ENCODE data around the gene HOXC12. TPM values are rescaled to one million over a fixed set of nuclear protein-coding genes. Genes with fewer than 3 reads are reported as not detected.

HOXC12 gene
- total RNA-seq, 2 experiments from 2014 or later: not detected

GRCh38 chr12:53935383-53936341, 19.0 kb upstream of the HOXC12 start:
- Mint-ChIP-seq H3K27me3 (ENCODE audit: low read depth) (peaks cover 83% of the 10 kb centered on the region), H3K36me3 (ENCODE audit: low read depth) (no peaks in the 10 kb centered on the region), H3K9me3 (no peaks in the 10 kb centered on the region), H3K27ac (no peak overlapping the region), H3K4me1 (ENCODE audit: low read depth) (peaks cover 7% of the 10 kb centered on the region), H3K4me3 (peak overlapping the region; percentile 28)
- no peak for DNase-seq
- CTCF ChIA-PET: interaction anchor here (0.6 to 1.2 kb wide), 2 partner anchors 192 to 1683 kb away, joined by 3 read pairs; no protein-coding TSS in a partner anchor
- intact Hi-C loops (cut with micrococcal nuclease): no loop called here

- H3K9me3 Mint-ChIP-seq: no peaks in the 10 kb centered on the region
- CTCF ChIA-PET: no interaction called here
- peaks cover 83% of the 10 kb centered on the region for H3K27me3 Mint-ChIP-seq (ENCODE audit: low read depth)
- H3K4me1 Mint-ChIP-seq (ENCODE audit: low read depth): peaks cover 7% of the 10 kb centered on the region
- no peak overlapping the region for H3K4me3 Mint-ChIP-seq
- no peaks in the 10 kb centered on the region for H3K36me3 Mint-ChIP-seq (ENCODE audit: low read depth)
- no peak overlapping the region for H3K27ac Mint-ChIP-seq
- intact Hi-C loops (cut with micrococcal nuclease): no loop called here
- DNase-seq: no peak
Measured at GRCh38 chr12:53937099-53937498, 17.6 kb upstream of the HOXC12 start.

- peaks cover 81% of the 10 kb centered on the region for H3K27me3 Mint-ChIP-seq (ENCODE audit: low read depth)
- no peak overlapping the region for H3K4me3 Mint-ChIP-seq
- H3K36me3 Mint-ChIP-seq (ENCODE audit: low read depth): no peaks in the 10 kb centered on the region
- H3K9me3 Mint-ChIP-seq: no peaks in the 10 kb centered on the region
- DNase-seq: no peak
- CTCF ChIA-PET: interaction anchor here (1.2 kb wide), 1 partner anchor 12 kb away, joined by 3 read pairs; no protein-coding TSS in a partner anchor
- intact Hi-C loops (cut with micrococcal nuclease): no loop called here
- no peak overlapping the region for H3K27ac Mint-ChIP-seq
- H3K4me1 Mint-ChIP-seq (ENCODE audit: low read depth): peaks cover 7% of the 10 kb centered on the region
Measured at GRCh38 chr12:53937596-53938325, 16.9 kb upstream of the HOXC12 start.

GRCh38 chr12:53938326-53939140, 16.2 kb upstream of the HOXC12 start, which contains the start of gene HOXC13:
TSS of gene HOXC13 (plus strand) at chr12:53938831. CDS start at chr12:53938907, 76 bp downstream.
- Mint-ChIP-seq H3K9me3 (no peaks in the 10 kb centered on the region), H3K27me3 (ENCODE audit: low read depth) (peaks cover 81% of the 10 kb centered on the region), H3K4me3 (peak within 1 kb of the TSS; percentile 8), H3K36me3 (ENCODE audit: low read depth) (no peaks in the 10 kb centered on the region), H3K27ac (no peak within 1 kb of the TSS), H3K4me1 (ENCODE audit: low read depth) (peaks cover 7% of the 10 kb centered on the region)
- CTCF ChIA-PET: interaction anchor here (1.2 kb wide), 1 partner anchor 13 kb away, joined by 3 read pairs; no protein-coding TSS in a partner anchor
- peak; percentile 60 for DNase-seq
- intact Hi-C loops (cut with micrococcal nuclease): no loop called here

GRCh38 chr12:53939141-53940108, 15.3 kb upstream of the HOXC12 start:
- CTCF ChIA-PET: interaction anchor here (1.4 kb wide), 1 partner anchor 194 kb away, joined by 3 read pairs; no protein-coding TSS in a partner anchor
- no peak for DNase-seq
- H3K9me3 Mint-ChIP-seq: no peaks in the 10 kb centered on the region
- H3K4me1 Mint-ChIP-seq (ENCODE audit: low read depth): peaks cover 7% of the 10 kb centered on the region
- H3K27me3 Mint-ChIP-seq (ENCODE audit: low read depth): peaks cover 81% of the 10 kb centered on the region
- no peak overlapping the region for H3K4me3 Mint-ChIP-seq
- no peaks in the 10 kb centered on the region for H3K36me3 Mint-ChIP-seq (ENCODE audit: low read depth)
- peak overlapping the region; percentile 32 for H3K27ac Mint-ChIP-seq
- intact Hi-C loops (cut with micrococcal nuclease): loop anchor here (10.0 kb wide), 1 partner anchor 245 kb away; no protein-coding TSS in a partner anchor

- DNase-seq: no peak
- peaks cover 8% of the 10 kb centered on the region for H3K4me1 Mint-ChIP-seq (ENCODE audit: low read depth)
- no peak overlapping the region for H3K27ac Mint-ChIP-seq
- peaks cover 84% of the 10 kb centered on the region for H3K27me3 Mint-ChIP-seq (ENCODE audit: low read depth)
- CTCF ChIA-PET: interaction anchor here (1.4 kb wide), 2 partner anchors 195 to 251 kb away, joined by 3 read pairs; no protein-coding TSS in a partner anchor
- no peak overlapping the region for H3K4me3 Mint-ChIP-seq
- no peaks in the 10 kb centered on the region for H3K36me3 Mint-ChIP-seq (ENCODE audit: low read depth)
- intact Hi-C loops (cut with micrococcal nuclease): loop anchor here (10.0 kb wide), 1 partner anchor 246 kb away; no protein-coding TSS in a partner anchor
- H3K9me3 Mint-ChIP-seq: no peaks in the 10 kb centered on the region
Measured at GRCh38 chr12:53940443-53941014, 14.2 kb upstream of the HOXC12 start.

GRCh38 chr12:53941187-53941586, 13.5 kb upstream of the HOXC12 start:
- Mint-ChIP-seq H3K36me3 (ENCODE audit: low read depth) (no peaks in the 10 kb centered on the region), H3K4me1 (ENCODE audit: low read depth) (peaks cover 3% of the 10 kb centered on the region), H3K27ac (no peak overlapping the region), H3K4me3 (no peak overlapping the region), H3K9me3 (no peaks in the 10 kb centered on the region), H3K27me3 (ENCODE audit: low read depth) (peaks cover 84% of the 10 kb centered on the region)
- DNase-seq: no peak
- intact Hi-C loops (cut with micrococcal nuclease): loop anchor here (10.0 kb wide), 1 partner anchor 246 kb away; no protein-coding TSS in a partner anchor
- CTCF ChIA-PET: interaction anchor here (1.4 kb wide), 1 partner anchor 251 kb away, joined by 3 read pairs; no protein-coding TSS in a partner anchor

GRCh38 chr12:53941750-53942149, 13.0 kb upstream of the HOXC12 start:
- CTCF ChIA-PET: interaction anchor here (1.4 kb wide), 1 partner anchor 250 kb away, joined by 3 read pairs; no protein-coding TSS in a partner anchor
- intact Hi-C loops (cut with micrococcal nuclease): loop anchor here (10.0 kb wide), 1 partner anchor 247 kb away; no protein-coding TSS in a partner anchor

GRCh38 chr12:53942467-53942997, 12.2 kb upstream of the HOXC12 start:
- CTCF ChIA-PET: no interaction called here
- Mint-ChIP-seq H3K4me3 (no peak overlapping the region), H3K27me3 (ENCODE audit: low read depth) (peaks cover 78% of the 10 kb centered on the region), H3K36me3 (ENCODE audit: low read depth) (no peaks in the 10 kb centered on the region), H3K27ac (no peak overlapping the region), H3K4me1 (ENCODE audit: low read depth) (peaks cover 3% of the 10 kb centered on the region), H3K9me3 (no peaks in the 10 kb centered on the region)
- no peak for DNase-seq
- intact Hi-C loops (cut with micrococcal nuclease): loop anchor here (10.0 kb wide), 1 partner anchor 248 kb away; no protein-coding TSS in a partner anchor

More at GRCh38 chr12:53941750-53942149, 13.0 kb upstream of the HOXC12 start:
- Mint-ChIP-seq H3K4me1 (ENCODE audit: low read depth) (peaks cover 3% of the 10 kb centered on the region), H3K27ac (no peak overlapping the region), H3K27me3 (ENCODE audit: low read depth) (peaks cover 85% of the 10 kb centered on the region), H3K36me3 (ENCODE audit: low read depth) (no peaks in the 10 kb centered on the region), H3K9me3 (no peaks in the 10 kb centered on the region), H3K4me3 (no peak overlapping the region)
- no peak for DNase-seq

GRCh38 chr12:53944209-53944608, 10.5 kb upstream of the HOXC12 start:
- H3K4me3 Mint-ChIP-seq: no peak overlapping the region
- no peaks in the 10 kb centered on the region for H3K9me3 Mint-ChIP-seq
- intact Hi-C loops (cut with micrococcal nuclease): loop anchor here (10.0 kb wide), 1 partner anchor 249 kb away; no protein-coding TSS in a partner anchor
- H3K27ac Mint-ChIP-seq: no peak overlapping the region
- CTCF ChIA-PET: no interaction called here
- peaks cover 3% of the 10 kb centered on the region for H3K4me1 Mint-ChIP-seq (ENCODE audit: low read depth)
- H3K36me3 Mint-ChIP-seq (ENCODE audit: low read depth): no peaks in the 10 kb centered on the region
- DNase-seq: no peak
- peaks cover 81% of the 10 kb centered on the region for H3K27me3 Mint-ChIP-seq (ENCODE audit: low read depth)
